Activated CD4-positive, alpha-beta T cell treated with anti-CD3 and anti-CD28 coated beads for 48 hours (primary cell): ENCODE data around the gene PHRF1.
"Not testable (repeated sequence)": the region's sequence is repeated elsewhere in the genome, so short reads cannot be mapped to it uniquely, and the experiment has no call there.

ENCODE experiments used
- DNase-seq: peaks from one replicate; pipeline ENCODE4 v3.0.0-alpha.2; 2020

Gene PHRF1

DNA sequence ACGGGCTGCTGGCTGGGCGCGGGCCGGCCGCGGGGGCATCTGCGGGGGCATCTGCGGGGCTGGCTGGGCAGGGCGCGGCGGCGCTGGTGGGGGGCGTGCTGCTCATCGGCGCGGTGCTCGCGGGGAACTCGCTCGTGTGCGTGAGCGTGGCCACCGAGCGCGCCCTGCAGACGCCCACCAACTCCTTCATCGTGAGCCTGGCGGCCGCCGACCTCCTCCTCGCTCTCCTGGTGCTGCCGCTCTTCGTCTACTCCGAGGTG, 61.0 kb downstream of the PHRF1 start:
- no peak for DNase-seq

DNA sequence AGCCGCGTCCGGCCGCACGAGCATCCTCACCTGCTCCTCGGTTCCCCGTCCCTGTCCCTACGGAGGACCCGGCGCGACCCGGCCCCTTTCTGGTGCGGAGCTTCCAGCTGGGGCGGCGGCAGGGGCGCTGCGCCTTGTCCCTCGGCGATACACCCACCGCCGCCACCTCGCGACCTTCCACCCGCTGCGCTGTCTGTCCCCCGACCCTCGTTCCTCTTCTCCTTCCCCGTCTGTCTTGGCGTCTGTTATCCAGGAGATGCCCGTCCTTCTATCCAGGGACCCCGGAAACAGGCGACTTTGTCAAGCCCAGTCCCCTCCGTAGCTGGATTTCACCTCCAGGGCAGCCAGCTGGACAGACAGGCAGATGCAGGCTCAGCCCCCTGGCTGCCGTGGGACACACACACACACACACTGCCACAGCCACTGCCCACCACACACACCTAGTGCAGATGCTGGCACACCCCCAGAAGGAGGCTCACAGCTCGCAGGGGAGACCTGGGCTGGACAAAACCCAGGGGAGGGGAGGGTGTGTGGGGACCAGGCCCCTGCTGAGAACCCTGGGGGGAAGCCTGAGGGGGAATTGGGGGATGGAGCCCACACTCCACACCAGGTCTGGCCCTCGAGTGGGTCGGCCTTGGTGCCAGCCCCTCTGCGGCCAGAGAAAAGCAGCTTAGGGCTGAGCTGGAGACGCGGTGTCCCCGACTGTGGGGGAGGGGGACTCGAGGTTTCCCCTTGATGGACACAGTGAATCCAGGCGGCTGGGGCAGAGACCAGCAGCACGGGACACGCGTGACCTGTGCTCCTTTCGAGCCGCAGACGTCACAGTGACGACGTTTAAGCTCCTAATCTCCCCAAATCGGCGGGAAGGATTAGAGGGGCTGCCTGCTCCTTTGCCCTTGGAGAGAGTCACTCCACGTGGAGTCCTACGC, 61.6 kb downstream of the PHRF1 start:
- DNase-seq = no peak

DNA sequence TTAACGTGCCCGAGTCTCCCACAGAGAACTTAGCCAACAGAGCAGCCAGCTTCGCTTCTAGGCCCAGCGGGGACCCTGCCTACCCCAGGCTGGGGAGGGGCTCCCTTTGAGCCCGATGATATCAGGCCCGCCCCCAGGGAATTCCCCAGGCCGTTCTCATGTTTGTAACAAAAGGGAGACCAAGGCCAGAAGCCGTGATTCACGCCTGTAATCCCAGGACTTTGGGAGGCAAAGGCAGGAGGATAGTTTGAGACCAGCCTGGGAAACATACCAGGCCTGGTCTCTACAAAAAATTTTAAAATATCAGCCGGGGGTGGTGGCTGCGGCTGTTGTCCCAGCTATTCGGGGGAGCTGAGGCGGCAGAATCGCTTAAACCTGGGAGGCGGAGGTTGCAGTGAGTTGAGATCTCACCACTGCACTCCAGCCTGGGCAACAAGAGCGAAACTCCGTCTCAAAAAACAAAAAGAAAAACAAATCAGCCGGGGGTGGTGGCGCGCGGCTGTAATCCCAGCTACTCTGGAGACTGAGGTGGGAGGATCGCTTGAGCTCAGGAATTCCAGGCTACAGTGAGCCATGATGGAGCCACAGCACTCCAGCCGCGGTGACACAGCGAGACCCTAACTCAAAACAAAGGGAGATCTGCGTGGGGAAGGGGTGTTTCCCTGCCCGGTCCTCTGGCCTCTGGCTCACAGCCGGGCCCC, 62.5 kb downstream of the PHRF1 start:
- DNase-seq = no peak

DNA sequence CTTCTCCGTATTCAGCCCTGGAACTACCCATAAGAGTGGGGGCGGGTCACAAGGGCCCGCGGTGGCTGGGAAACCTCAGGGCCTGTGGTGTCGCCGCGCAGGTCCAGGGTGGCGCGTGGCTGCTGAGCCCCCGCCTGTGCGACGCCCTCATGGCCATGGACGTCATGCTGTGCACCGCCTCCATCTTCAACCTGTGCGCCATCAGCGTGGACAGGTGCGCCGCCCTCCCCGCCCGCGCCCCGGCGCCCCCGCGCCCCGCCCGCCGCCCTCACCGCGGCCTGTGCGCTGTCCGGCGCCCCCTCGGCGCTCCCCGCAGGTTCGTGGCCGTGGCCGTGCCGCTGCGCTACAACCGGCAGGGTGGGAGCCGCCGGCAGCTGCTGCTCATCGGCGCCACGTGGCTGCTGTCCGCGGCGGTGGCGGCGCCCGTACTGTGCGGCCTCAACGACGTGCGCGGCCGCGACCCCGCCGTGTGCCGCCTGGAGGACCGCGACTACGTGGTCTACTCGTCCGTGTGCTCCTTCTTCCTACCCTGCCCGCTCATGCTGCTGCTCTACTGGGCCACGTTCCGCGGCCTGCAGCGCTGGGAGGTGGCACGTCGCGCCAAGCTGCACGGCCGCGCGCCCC, 63.2 kb downstream of the PHRF1 start:
- no peak for DNase-seq

DNA sequence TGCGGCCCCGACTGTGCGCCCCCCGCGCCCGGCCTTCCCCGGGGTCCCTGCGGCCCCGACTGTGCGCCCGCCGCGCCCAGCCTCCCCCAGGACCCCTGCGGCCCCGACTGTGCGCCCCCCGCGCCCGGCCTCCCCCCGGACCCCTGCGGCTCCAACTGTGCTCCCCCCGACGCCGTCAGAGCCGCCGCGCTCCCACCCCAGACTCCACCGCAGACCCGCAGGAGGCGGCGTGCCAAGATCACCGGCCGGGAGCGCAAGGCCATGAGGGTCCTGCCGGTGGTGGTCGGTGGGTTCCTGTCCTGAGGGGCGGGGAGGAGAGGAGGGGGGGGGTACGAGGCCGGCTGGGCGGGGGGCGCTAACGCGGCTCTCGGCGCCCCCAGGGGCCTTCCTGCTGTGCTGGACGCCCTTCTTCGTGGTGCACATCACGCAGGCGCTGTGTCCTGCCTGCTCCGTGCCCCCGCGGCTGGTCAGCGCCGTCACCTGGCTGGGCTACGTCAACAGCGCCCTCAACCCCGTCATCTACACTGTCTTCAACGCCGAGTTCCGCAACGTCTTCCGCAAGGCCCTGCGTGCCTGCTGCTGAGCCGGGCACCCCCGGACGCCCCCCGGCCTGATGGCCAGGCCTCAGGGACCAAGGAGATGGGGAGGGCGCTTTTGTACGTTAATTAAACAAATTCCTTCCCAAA, 63.9 kb downstream of the PHRF1 start:
- no peak for DNase-seq

DNA sequence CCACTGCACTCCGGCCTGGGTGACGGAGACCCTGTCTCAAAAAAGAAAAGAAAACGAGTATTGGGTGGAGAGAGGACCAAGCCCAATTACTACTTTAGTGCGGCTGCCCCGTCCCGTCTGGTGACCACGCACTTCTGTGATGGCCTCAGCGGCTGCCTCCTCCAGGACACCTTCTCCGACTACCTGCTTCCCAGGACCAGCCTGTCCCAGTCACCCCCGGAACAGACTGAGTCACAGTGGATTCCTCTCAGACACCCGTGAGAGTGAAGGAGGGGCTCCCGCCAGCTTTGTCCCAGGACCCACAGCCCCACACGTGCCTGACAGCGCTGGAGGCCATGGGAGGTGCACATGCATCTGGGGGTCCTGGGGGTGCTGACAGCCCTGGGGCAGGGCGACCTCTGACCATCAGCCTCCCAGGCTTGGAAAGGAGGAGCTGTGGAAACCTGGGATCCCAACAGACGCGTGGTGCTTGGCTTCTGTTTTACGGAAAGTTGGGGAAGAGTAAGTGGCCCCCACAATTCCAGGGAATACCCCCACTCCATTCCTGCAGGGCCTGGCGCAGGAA, 65.6 kb downstream of the PHRF1 start:
- DNase-seq = no peak

- DNase-seq = no peak
Observed at GRCh38 chr11:643366-643765, 67.1 kb downstream of the PHRF1 start.

DNA sequence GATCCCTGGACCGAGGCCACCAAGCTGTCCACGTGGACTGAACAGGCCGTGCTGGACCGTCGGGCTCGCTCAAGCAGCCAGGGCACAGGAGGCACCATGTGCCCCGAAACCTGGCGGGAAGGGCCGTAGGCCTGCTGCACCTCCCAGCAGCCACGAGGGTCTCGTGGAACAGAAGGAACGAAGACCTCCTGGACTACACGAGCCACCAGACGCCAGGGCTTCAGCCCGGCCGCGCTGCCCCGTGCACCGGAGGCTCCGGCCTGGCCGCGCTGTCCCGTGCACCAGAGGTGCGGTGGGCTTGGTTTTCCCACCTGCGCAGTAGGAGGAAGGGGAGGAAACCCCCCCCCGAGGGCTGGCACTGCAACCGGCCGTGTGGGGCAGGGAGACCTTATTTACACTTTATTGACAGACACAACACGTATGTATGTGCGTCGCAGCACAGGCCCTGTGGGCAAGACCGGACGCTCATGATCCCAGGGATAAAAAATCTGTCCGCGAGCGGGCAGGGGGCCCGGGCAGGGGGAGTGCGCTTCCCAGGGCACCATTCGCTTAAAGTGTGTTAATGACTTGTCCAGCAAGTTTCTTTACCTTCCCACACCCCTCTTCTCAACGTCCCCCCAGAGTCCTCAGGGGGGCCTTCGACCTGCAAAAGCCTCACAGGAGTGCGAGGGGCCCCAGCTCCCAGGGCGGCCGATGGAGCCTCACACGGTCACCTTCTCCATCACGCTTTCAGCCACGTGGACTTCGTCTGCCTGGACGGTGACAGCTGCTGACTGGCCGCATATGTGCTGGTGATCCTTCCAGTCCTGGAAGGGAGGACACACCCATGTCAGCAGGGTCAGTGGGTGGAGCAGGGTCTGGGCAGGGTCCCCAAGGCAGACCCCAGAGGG, 67.8 kb downstream of the PHRF1 start:
- DNase-seq = no peak

DNA sequence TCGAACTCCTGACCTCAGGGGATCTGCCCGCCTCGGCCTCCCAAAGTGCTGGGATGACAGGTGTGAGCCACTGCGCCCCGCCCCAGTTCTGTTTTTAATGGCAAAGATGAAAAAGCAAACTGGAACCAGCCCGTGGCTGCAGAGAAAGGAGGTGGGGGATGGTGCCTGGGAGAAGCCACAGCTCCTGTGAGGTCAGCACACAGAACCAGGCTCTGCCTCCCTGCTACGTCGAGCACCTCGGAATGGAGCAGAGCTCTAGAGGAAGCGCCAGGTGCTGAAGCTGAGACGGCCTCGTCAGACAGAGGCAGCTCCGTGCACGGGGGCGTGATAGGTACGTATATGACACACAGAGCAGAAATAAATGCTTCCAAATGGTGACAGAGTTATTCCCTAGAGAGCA, 69.3 kb downstream of the PHRF1 start:
- DNase-seq = no peak

DNA sequence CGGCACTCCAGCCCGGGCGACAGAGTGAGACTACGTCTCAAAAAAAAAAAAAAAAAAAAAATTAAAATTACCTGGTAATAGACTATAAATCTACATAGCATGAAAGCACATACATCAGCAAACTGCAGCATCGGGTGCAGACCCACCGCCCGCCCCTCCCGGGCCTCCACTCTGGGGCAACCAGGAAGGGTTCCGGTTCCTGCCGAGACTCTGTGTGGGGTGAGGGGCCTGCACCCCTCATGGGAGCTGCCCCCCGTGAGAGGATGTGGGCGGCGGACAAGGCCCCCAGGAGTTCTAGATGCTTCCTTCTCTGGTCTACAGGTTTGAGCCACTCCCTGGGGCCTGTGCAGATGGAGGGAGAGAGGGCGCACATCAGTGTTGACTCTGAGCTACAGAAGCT, 69.9 kb downstream of the PHRF1 start:
- no peak for DNase-seq

GRCh38 chr11:647672-648158, 71.4 kb downstream of the PHRF1 start:
- not testable (repeated sequence) for DNase-seq

DNA sequence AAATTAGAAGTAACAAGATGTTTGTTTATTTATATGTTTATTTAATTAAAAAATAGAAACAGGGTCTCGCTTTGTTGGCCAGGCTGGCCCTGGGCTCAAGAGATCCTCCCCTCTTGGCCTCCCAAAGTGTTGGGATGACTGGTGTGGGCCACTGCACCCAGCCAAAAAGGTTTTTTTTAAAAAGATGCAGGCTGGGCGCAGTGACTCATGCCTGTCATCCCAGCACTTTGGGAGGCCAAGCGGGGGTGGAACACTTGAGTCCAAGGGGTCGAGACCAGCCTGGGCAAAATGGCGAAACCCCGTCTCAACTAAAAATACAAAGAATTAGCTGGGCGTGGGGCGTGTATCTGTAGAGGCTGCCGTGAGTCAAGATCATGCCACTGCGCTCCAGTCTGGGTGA, 74.2 kb downstream of the PHRF1 start:
- DNase-seq = no peak

- DNase-seq = not testable (repeated sequence)
Observed at GRCh38 chr11:653136-653535, 76.9 kb downstream of the PHRF1 start.

DNA sequence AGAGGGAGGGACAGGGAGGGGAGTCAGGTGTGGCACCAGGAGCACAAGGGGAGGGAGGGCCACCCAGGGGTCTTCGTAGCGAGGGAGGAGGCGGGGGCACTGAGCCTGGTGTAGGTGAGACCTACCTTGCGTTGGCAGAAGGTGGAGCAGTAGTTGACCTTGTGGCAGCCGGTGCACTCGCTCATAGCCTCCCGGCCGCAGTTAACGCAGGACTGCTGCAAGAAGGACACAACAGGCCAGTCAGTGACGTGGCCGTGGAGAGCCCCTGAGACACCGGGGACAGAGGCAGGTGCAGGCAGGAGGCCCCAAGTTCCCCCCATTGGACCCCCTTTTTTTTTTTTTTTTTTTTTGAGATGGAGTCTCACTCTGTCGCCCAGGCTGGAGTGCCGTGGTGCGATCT, 77.6 kb downstream of the PHRF1 start:
- DNase-seq = no peak

DNA sequence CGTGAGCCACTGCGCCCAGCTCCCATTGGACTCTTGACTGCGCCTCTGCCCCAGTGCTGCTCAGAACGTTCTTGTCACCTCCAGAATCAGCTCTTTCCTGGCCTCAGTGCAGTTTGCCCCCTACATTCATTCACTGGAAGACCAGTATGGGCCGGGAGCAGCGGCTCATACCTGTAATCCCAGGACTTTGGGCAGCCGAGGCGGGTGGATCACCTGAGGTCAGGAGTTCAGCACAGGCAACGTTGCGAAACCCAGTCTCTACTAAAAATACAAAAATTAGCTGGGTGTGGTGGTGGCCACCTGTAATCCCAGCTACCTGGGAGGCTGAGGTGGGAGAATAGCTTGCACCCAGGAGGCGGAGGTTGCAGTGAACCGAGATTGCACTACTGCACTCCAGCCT, 78.2 kb downstream of the PHRF1 start:
- DNase-seq = not testable (repeated sequence)

- DNase-seq = no peak
Observed at GRCh38 chr11:655036-655726, 78.9 kb downstream of the PHRF1 start.

- DNase-seq = no peak
Observed at GRCh38 chr11:656426-656825, 80.2 kb downstream of the PHRF1 start.

DNA sequence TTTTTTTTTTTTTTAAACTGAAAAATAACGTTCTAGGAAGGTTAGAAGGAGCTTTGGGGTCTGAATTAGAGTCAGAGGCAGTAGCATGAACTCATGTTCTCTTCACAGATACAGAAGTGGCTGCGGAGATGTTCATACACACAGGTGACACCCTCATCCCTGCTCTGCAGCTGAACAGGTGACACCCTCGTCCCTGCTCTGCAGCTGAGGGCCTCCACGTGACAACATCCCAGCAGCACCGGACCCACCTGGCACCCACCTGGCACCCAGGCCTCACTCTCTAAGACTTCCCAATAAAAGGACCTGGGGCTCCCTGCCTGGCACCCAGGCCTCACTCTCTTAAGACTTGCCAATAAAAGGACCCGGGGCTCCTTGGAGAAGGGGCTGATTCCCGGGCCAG, 80.6 kb downstream of the PHRF1 start:
- no peak for DNase-seq

DNA sequence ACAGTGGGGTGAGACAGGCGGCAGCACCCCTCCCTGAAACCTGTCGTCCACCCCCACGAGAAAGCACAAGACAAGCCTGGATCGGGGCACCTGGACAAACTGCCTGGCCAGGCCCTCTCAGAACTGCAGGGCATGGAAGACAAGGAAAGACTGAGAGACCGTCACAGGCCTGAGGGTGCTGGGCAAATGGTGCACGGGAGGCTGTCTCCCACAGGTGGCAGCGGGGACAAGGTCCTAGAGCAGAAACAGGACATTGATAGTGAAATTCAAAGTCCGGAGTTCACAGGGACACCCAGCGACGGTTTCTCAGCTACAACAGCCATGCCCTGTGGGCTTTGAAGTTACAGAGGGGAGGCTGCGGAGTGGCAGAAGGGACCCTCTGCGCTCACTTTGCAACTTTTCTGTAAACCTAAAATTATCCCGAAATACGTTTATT, 81.4 kb downstream of the PHRF1 start:
- DNase-seq = no peak

GRCh38 chr11:659532-660085, 83.3 kb downstream of the PHRF1 start:
- DNase-seq = no peak

- DNase-seq = no peak
Observed at GRCh38 chr11:660281-660680, 84.0 kb downstream of the PHRF1 start.
